HepG2 (cell line): ENCODE measurements around the gene SKI. TPM values are rescaled to one million over a fixed set of nuclear protein-coding genes. Genes with fewer than 3 reads are reported as not detected.
A peak's percentile ranks its signal among the peaks of the same experiment; 100 is the strongest.

Experiments
- ARNT2 ChIP-seq: sonication (generic); formaldehyde crosslinking; IDR thresholded peaks from 2 replicates; pipeline ENCODE4 v1.8.0; 2022; ENCODE audit warnings: mild to moderate bottlenecking, low read depth, missing genetic modification reagents, moderate library complexity
- FIP1L1 ChIP-seq: fragments of 200-400 bp; formaldehyde crosslinking; IDR thresholded peaks from 2 replicates; pipeline ENCODE4 v1.6.1; 2018; ENCODE audit warnings: low read depth, mild to moderate bottlenecking, low read length, moderate library complexity, borderline replicate concordance; ENCODE audit not compliant: insufficient read depth
- FLYWCH1 ChIP-seq: sonication (generic); formaldehyde crosslinking; IDR thresholded peaks from 2 replicates; pipeline ENCODE4 v1.8.1; 2023; ENCODE audit warnings: mild to moderate bottlenecking, missing genetic modification reagents
- FOXO1 ChIP-seq: sonication (generic); formaldehyde crosslinking; IDR thresholded peaks from 2 replicates; pipeline ENCODE4 v1.4.0; 2020; ENCODE audit warnings: missing genetic modification reagents
- KDM3A ChIP-seq: IDR thresholded peaks from 2 replicates; pipeline ENCODE4 v1.6.1; 2018; ENCODE audit warnings: low read depth, missing compliant biosample characterization
- MYC ChIP-seq: sonication (generic); formaldehyde crosslinking; IDR thresholded peaks from 2 replicates; pipeline ENCODE4 v1.9.0; 2021; ENCODE audit warnings: missing genetic modification reagents, borderline replicate concordance
- MZF1 ChIP-seq: sonication (generic); formaldehyde crosslinking; IDR thresholded peaks from 2 replicates; pipeline ENCODE4 v1.8.1; 2023; ENCODE audit warnings: mild to moderate bottlenecking, missing genetic modification reagents, borderline replicate concordance
- NFIC ChIP-seq: IDR thresholded peaks from 2 replicates; pipeline ENCODE4 v1.6.1; 2012; ENCODE audit warnings: mild to moderate bottlenecking, low read length, inconsistent platforms
- RORA ChIP-seq: sonication (generic); formaldehyde crosslinking; IDR thresholded peaks from 2 replicates; pipeline ENCODE4 v1.5.0; 2020; ENCODE audit warnings: mild to moderate bottlenecking, missing genetic modification reagents, moderate library complexity
- RXRB ChIP-seq: IDR thresholded peaks from 2 replicates; pipeline ENCODE4 v1.6.1; 2016; ENCODE audit warnings: borderline replicate concordance, missing genetic modification reagents, missing compliant biosample characterization
- SRF ChIP-seq: IDR thresholded peaks from 2 replicates; pipeline ENCODE4 v1.6.1; 2011; ENCODE audit warnings: mild to moderate bottlenecking, low read depth, low read length, moderate library complexity
- TAF1 ChIP-seq: sonication (generic); formaldehyde crosslinking; IDR thresholded peaks from 2 replicates; pipeline ENCODE4 v1.4.0; 2020; ENCODE audit warnings: missing genetic modification reagents
- TEF ChIP-seq: sonication (generic); formaldehyde crosslinking; IDR thresholded peaks from 2 replicates; pipeline ENCODE4 v1.5.0; 2020; ENCODE audit warnings: missing genetic modification reagents
- TFDP1 ChIP-seq: IDR thresholded peaks from 2 replicates; pipeline ENCODE4 v1.6.1; 2016; ENCODE audit warnings: missing compliant biosample characterization, missing genetic modification reagents, borderline replicate concordance
- ZBTB1 ChIP-seq: sonication (generic); formaldehyde crosslinking; IDR thresholded peaks from 2 replicates; pipeline ENCODE4 v1.4.0; 2020; ENCODE audit warnings: missing genetic modification reagents, borderline replicate concordance
- ZNF44 ChIP-seq: sonication (generic); formaldehyde crosslinking; IDR thresholded peaks from 2 replicates; pipeline ENCODE4 v1.5.1; 2020; ENCODE audit warnings: mild to moderate bottlenecking, missing genetic modification reagents
- ZNF558 ChIP-seq: sonication (generic); formaldehyde crosslinking; IDR thresholded peaks from 2 replicates; pipeline ENCODE4 v1.9.0; 2022; ENCODE audit warnings: mild to moderate bottlenecking, missing genetic modification reagents, borderline replicate concordance
- ZNF629 ChIP-seq: sonication (generic); formaldehyde crosslinking; conservative IDR thresholded peaks from 2 replicates; pipeline ENCODE4 v1.5.0; 2020; ENCODE audit warnings: missing genetic modification reagents
- polyA plus RNA-seq, 8 experiments: library from polyadenylated mRNA; depleted of rRNA in 3 of 8; stranded (reverse) in 7 of 8; unstranded in 1 of 8; fragments of >200 nt; fragmentation: Illumina TruSeq in 4 of 8; extraction: Trizol in 4 of 8; gene quantifications; 2 replicates each; pipeline versions ENCODE4 v1.2.1 to v1.2.3, GENCODE V29; 2011 to 2016; ENCODE audit warnings: low read depth in 4 of 8, missing spikeins in 1 of 8, mixed read lengths in 1 of 8; ENCODE audit not compliant: insufficient read depth in 1 of 8
- total RNA-seq, 5 experiments: library from RNA; depleted of rRNA; stranded (reverse); fragments of >200 nt; fragmentation: Illumina TruSeq; extraction: Trizol; gene quantifications; 2 replicates each; pipeline ENCODE4 v1.2.3, GENCODE V29; 2016; ENCODE audit warnings: low read depth in 1 of 5
- TF ChIP-seq, protein P1 (sequence below): sonication (generic); formaldehyde crosslinking; IDR thresholded peaks from 2 replicates; pipeline ENCODE4 v1.5.0; 2020; ENCODE audit warnings: missing genetic modification reagents
- TF ChIP-seq, protein P2 (sequence below): sonication (generic); formaldehyde crosslinking; IDR thresholded peaks from 2 replicates; pipeline ENCODE4 v1.5.1; 2020; ENCODE audit warnings: mild to moderate bottlenecking, missing genetic modification reagents, moderate library complexity

SKI gene
- total and polyA plus RNA-seq, 2 of the 13 experiments (the other 11 are each of a cell fraction or from before 2014, with no cell fraction given), result 4.7 to 6.9 TPM

GRCh38 chr1:2233997-2234761 is 6.1 kb downstream of the SKI start (continued):
- no peak; the same call in 1 of the 2 replicates for TF ChIP-seq TFDP1 (CRISPR knock-in tag)
- peak; percentile 48 for TF ChIP-seq TAF1 (CRISPR knock-in tag)
- TF ChIP-seq ZNF44 (CRISPR knock-in tag), result no peak
- TF ChIP-seq RORA (CRISPR knock-in tag), result no peak
- no peak for TF ChIP-seq ARNT2 (CRISPR knock-in tag)
- TF ChIP-seq FLYWCH1 (CRISPR knock-in tag), result no peak
- TF ChIP-seq, protein P1, sequence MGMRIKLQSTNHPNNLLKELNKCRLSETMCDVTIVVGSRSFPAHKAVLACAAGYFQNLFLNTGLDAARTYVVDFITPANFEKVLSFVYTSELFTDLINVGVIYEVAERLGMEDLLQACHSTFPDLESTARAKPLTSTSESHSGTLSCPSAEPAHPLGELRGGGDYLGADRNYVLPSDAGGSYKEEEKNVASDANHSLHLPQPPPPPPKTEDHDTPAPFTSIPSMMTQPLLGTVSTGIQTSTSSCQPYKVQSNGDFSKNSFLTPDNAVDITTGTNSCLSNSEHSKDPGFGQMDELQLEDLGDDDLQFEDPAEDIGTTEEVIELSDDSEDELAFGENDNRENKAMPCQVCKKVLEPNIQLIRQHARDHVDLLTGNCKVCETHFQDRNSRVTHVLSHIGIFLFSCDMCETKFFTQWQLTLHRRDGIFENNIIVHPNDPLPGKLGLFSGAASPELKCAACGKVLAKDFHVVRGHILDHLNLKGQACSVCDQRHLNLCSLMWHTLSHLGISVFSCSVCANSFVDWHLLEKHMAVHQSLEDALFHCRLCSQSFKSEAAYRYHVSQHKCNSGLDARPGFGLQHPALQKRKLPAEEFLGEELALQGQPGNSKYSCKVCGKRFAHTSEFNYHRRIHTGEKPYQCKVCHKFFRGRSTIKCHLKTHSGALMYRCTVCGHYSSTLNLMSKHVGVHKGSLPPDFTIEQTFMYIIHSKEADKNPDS (CRISPR knock-in tag), result no peak
- TF ChIP-seq, protein P2, sequence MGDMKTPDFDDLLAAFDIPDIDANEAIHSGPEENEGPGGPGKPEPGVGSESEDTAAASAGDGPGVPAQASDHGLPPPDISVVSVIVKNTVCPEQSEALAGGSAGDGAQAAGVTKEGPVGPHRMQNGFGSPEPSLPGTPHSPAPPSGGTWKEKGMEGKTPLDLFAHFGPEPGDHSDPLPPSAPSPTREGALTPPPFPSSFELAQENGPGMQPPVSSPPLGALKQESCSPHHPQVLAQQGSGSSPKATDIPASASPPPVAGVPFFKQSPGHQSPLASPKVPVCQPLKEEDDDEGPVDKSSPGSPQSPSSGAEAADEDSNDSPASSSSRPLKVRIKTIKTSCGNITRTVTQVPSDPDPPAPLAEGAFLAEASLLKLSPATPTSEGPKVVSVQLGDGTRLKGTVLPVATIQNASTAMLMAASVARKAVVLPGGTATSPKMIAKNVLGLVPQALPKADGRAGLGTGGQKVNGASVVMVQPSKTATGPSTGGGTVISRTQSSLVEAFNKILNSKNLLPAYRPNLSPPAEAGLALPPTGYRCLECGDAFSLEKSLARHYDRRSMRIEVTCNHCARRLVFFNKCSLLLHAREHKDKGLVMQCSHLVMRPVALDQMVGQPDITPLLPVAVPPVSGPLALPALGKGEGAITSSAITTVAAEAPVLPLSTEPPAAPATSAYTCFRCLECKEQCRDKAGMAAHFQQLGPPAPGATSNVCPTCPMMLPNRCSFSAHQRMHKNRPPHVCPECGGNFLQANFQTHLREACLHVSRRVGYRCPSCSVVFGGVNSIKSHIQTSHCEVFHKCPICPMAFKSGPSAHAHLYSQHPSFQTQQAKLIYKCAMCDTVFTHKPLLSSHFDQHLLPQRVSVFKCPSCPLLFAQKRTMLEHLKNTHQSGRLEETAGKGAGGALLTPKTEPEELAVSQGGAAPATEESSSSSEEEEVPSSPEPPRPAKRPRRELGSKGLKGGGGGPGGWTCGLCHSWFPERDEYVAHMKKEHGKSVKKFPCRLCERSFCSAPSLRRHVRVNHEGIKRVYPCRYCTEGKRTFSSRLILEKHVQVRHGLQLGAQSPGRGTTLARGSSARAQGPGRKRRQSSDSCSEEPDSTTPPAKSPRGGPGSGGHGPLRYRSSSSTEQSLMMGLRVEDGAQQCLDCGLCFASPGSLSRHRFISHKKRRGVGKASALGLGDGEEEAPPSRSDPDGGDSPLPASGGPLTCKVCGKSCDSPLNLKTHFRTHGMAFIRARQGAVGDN, result peak; percentile 86
- TF ChIP-seq MYC (CRISPR knock-in tag), result peak; percentile 75; the same call in 1 of the 2 replicates
- TF ChIP-seq TEF (CRISPR knock-in tag), result peak; percentile 88
- TF ChIP-seq KDM3A (CRISPR knock-in tag), result peak; percentile 28; the same call in 1 of the 2 replicates
- no peak for TF ChIP-seq FIP1L1
- TF ChIP-seq FOXO1 (CRISPR knock-in tag), result peak; percentile 72
- TF ChIP-seq ZBTB1 (CRISPR knock-in tag), result no peak
- no peak for TF ChIP-seq ZNF629 (CRISPR knock-in tag)
- TF ChIP-seq SRF, result no peak
- TF ChIP-seq RXRB (CRISPR knock-in tag), result peak; percentile 83
- TF ChIP-seq MZF1 (CRISPR knock-in tag), result no peak
- no peak for TF ChIP-seq ZNF558
- TF ChIP-seq NFIC, result 0 out of 2 replicates have a peak, but pooled peaks have one; percentile 61
